Mesothelial cell of epicardium (in vitro differentiated cells): ENCODE measurements around the gene CIB4. TPM values are rescaled to one million over a fixed set of nuclear protein-coding genes. Genes with fewer than 3 reads are reported as not detected.
A peak's percentile ranks its signal among the peaks of the same experiment; 100 is the strongest.

Experiments
- DNase-seq, 2 experiments: peaks; one replicate each; pipeline ENCODE4 v3.0.0; 2021; ENCODE audit warnings: low spot score in 2 of 2; ENCODE audit not compliant: unreplicated experiment in 2 of 2
- H3K27ac Mint-ChIP-seq: 2 replicates; pipeline ENCODE4 v1.8.0; 2021; ENCODE audit warnings: mixed read lengths
- H3K27me3 Mint-ChIP-seq: 2 replicates; pipeline ENCODE4 v1.8.0; 2021; ENCODE audit warnings: low read depth, mixed read lengths
- H3K36me3 Mint-ChIP-seq: 2 replicates; pipeline ENCODE4 v1.8.0; 2021; ENCODE audit warnings: mixed read lengths
- H3K4me1 Mint-ChIP-seq: 2 replicates; pipeline ENCODE4 v1.8.0; 2021; ENCODE audit warnings: mixed read lengths
- H3K4me3 Mint-ChIP-seq: 2 replicates; pipeline ENCODE4 v1.8.0; 2021; ENCODE audit warnings: mild to moderate bottlenecking, moderate library complexity, mixed read lengths
- H3K9me3 Mint-ChIP-seq: 2 replicates; pipeline ENCODE4 v1.8.0; 2021; ENCODE audit warnings: mixed read lengths
- total RNA-seq: library from RNA; stranded (reverse); gene quantifications from 3 replicates; pipeline ENCODE4 v1.2.1, GENCODE V29; 2021
- TF ChIP-seq, protein P1 (sequence below): fragments of 200-600 bp; sonication (generic); IDR thresholded peaks from one replicate; pipeline ENCODE4 v1.5.0; 2021; ENCODE audit warnings: antibody characterized with exemption; ENCODE audit not compliant: unreplicated experiment

The CIB4 gene
- total RNA-seq, 1 donor from 2014 or later, result not detected

DNA sequence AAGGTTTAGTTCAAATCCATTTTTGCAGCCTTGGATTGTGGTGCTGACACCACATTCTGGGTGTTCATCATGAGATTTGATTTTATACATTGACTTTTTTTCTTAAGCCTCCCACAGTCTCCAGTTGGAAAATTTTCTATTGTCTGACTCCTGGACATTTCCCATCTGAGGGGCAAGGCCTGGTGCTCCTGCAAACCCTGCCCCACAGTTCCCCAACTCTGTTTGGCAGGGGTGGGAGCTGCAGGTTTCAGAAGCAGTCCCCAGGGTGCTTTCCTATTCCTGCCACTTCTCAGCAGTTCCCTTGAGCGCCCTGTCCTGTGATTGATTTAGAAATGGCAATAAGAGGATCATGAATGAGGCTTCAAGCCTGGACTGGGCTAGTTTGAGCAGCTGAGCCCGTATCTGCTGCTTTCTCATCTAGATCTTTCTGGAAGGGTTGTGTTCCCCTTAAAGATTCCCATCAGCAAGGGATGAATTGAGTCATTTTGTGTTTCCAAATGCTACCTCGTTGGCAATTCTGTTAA is 77.0 kb downstream of the CIB4 start:
- Mint-ChIP-seq H3K4me1 (no peaks in the 10 kb centered on the region), H3K27ac (no peak overlapping the region), H3K9me3 (no peaks in the 10 kb centered on the region), H3K27me3 (peaks cover 53% of the 10 kb centered on the region), H3K36me3 (no peaks in the 10 kb centered on the region), H3K4me3 (no peak overlapping the region)
- no peak for DNase-seq
- TF ChIP-seq, protein P1, sequence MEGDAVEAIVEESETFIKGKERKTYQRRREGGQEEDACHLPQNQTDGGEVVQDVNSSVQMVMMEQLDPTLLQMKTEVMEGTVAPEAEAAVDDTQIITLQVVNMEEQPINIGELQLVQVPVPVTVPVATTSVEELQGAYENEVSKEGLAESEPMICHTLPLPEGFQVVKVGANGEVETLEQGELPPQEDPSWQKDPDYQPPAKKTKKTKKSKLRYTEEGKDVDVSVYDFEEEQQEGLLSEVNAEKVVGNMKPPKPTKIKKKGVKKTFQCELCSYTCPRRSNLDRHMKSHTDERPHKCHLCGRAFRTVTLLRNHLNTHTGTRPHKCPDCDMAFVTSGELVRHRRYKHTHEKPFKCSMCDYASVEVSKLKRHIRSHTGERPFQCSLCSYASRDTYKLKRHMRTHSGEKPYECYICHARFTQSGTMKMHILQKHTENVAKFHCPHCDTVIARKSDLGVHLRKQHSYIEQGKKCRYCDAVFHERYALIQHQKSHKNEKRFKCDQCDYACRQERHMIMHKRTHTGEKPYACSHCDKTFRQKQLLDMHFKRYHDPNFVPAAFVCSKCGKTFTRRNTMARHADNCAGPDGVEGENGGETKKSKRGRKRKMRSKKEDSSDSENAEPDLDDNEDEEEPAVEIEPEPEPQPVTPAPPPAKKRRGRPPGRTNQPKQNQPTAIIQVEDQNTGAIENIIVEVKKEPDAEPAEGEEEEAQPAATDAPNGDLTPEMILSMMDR, result no peak

DNA sequence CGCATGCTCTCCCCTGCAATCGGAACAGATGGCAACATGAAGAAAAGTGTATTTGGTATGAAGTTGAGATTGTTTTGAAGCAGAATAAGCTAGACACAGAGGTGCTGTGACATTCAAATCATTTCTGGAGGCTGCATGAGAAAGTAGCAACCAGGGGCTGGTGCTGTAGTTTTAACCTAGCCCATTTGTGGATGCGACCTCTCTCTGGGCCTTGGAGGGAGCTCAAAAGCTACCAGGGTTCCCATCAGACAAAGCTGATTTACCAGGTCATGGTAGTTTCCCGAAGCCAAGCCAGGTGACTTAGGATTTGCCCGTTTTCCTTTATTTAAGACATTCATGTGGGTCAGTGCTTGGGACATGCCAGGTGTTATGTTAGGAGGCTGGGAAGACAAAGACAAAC is 77.5 kb downstream of the CIB4 start:
- no peak overlapping the region for H3K27ac Mint-ChIP-seq
- DNase-seq, result no peak
- no peak overlapping the region for H3K4me3 Mint-ChIP-seq
- peaks cover 54% of the 10 kb centered on the region for H3K27me3 Mint-ChIP-seq
- TF ChIP-seq, protein P1, result no peak
- no peaks in the 10 kb centered on the region for H3K36me3 Mint-ChIP-seq
- H3K4me1 Mint-ChIP-seq, result no peaks in the 10 kb centered on the region
- H3K9me3 Mint-ChIP-seq, result no peaks in the 10 kb centered on the region

DNA sequence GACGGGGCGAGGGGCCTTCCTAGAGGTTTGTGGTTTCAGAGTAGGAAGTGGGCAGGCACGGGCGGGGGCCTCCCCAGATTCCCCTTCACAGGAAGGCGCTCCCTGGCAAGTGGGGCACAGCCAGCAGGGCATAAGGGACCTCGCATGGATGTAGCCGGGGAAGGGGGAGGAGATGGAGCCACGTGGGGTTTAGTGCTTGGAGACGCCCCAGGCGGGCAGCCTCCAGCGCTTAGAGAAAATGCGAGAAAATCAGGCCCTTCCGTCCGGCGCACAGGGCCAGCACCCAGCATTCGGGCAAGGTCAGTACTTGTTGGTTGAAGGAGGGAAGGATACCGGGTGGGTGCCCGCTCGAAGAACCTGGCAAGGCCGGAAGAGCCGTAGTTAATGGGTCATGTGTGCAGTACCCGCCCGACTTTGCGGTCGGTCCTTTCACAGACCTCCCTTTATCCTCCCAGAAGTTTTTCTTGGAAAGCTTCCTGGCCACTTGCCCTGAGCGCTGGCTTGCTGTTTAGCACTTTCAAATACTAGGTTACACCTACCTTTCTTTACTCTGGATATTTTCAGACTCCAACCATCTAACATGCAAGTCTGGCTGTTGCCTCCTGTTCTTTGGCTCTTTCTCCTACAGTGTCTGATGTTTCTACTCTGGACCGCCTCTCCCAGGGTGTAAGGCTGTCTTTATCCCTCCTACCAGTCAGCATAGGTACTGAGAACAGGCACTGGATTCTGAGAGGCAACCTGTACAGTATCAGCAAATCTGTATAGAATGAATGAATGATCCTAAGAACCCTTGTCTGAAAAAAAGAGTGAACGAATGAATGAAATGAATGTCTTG is 78.1 kb downstream of the CIB4 start:
- peak in 1 of 2 experiments; percentile 5 for DNase-seq
- H3K4me1 Mint-ChIP-seq, result no peaks in the 10 kb centered on the region
- H3K4me3 Mint-ChIP-seq, result no peak overlapping the region
- no peaks in the 10 kb centered on the region for H3K36me3 Mint-ChIP-seq
- TF ChIP-seq, protein P1, result no peak
- peaks cover 54% of the 10 kb centered on the region for H3K27me3 Mint-ChIP-seq
- no peaks in the 10 kb centered on the region for H3K9me3 Mint-ChIP-seq
- H3K27ac Mint-ChIP-seq, result no peak overlapping the region

DNA sequence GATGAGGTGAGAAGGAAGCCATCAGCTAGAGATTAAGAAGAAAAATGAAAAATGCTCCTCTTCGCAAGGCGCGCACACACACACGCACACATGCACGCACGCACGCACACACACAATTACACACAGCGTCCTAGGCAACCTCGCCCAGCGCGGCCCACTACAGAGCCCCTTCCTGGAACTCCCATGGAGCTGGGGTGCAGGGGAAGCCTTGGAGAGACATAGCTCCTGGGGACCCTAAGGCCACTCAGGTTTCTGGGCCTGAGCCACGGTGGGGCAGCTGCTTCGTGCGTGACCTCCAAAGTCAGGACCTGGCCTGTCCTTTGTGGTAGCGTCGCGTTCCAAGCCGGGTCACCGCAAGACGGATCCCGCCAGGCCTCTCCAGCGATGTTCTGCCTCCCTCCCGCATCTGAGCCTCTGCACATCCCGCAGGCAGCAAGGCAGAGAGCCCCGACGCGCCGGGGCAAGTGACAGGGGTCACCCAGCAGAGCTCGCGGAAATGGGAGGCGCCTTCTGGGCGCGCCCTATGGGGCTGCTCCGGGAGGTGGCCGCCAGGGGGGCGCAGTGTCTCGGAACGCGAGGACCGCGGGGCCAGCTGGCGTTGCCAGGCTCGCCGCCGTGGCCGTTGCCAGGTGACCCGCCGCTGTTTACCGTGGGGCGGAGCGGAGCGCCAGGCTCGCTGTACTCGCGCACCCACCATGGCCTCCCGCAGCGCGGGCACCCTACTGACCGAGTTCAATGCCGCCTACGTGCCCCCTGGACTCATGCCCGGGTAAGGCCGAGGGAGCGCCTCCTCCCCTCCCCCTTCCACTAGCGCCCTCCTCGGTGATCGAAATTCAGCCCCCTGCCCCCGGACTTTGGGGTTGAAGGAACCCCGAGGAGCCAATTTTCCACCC is 79.0 kb downstream of the CIB4 start:
- Mint-ChIP-seq H3K9me3 (no peaks in the 10 kb centered on the region), H3K27me3 (peaks cover 56% of the 10 kb centered on the region), H3K4me3 (no peak overlapping the region), H3K4me1 (no peaks in the 10 kb centered on the region), H3K36me3 (no peaks in the 10 kb centered on the region), H3K27ac (no peak overlapping the region)
- peak in 1 of 2 experiments; percentile 16 for DNase-seq
- TF ChIP-seq, protein P1, result no peak

DNA sequence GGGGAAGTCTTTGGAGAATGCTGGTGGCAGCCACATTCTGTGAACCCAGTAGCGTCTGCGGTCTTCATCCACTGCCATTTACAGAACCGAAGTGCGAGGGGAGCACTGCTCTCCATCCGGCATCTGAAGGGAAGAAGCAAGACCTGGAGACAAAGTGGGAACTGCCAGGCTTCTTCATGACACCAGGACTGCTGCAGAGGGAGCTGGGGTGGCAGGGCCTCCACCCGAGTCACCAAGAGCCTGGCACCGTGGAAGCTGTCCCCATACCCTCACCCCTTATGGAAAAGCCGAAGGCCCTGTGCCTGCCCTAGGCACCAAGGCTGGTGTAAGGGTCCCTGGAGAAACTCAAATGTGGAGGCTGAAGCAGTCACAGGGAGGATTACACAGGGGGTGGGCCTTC is 79.8 kb downstream of the CIB4 start:
- H3K9me3 Mint-ChIP-seq, result no peaks in the 10 kb centered on the region
- peak in 1 of 2 experiments; percentile 5 for DNase-seq
- TF ChIP-seq, protein P1, result no peak
- no peak overlapping the region for H3K4me3 Mint-ChIP-seq
- H3K4me1 Mint-ChIP-seq, result no peaks in the 10 kb centered on the region
- H3K27ac Mint-ChIP-seq, result no peak overlapping the region
- no peaks in the 10 kb centered on the region for H3K36me3 Mint-ChIP-seq
- peaks cover 57% of the 10 kb centered on the region for H3K27me3 Mint-ChIP-seq
